ENCODE results near the gene INF2.

The INF2 gene

GRCh38 chr14:104677512-104678332, 11.7 kb upstream of the INF2 start:
- peak; percentile 85 to 86 for ATAC-seq

- ATAC-seq: no peak
Observed at GRCh38 chr14:104678346-104678745, 11.1 kb upstream of the INF2 start.

GRCh38 chr14:104678901-104679705, 10.3 kb upstream of the INF2 start:
- no peak for ATAC-seq

- no peak for ATAC-seq
Observed at GRCh38 chr14:104680056-104680805, 9.2 kb upstream of the INF2 start.

DNA sequence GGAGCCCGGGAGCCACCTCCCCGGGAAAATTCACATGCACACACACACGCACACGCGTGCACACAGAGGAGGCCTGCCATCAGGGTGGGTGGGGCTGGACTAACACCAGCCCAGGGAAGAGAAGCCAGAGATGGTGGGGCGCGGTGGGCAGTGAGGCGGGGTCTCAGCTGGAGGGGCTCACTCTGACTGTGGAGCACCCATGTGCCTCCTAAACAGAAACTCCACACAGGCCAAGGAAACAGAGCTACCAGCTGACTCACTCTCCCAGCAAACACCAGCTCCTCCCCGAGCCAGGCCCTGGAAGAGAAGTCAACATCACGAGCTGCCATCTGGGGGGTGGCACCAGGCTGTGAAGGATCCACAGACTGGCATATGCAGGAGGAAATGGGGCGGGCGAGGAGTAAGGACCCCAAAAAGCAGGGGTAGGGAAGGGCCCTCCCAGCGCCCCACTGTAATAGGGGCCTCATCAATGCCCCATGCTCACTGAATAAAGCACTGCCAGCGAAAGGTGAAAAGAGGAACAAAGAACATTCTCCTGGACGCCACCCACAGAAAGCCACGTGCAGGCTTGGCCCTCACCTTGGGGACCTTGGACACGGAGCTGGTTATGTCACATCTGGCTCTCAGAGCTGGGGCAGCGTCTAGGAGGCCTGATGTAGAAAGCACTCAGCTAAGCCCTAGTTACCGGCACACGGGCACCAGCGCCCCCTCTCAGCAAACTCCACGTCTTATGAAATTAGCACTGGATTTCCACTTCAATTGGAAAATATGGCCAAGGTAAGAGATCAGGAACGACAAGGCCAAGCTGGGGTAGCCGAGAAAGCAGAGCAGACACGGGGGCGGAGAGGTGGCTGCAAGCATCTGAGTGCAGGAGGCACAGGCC, 8.4 kb upstream of the INF2 start:
- no peak for ATAC-seq

DNA sequence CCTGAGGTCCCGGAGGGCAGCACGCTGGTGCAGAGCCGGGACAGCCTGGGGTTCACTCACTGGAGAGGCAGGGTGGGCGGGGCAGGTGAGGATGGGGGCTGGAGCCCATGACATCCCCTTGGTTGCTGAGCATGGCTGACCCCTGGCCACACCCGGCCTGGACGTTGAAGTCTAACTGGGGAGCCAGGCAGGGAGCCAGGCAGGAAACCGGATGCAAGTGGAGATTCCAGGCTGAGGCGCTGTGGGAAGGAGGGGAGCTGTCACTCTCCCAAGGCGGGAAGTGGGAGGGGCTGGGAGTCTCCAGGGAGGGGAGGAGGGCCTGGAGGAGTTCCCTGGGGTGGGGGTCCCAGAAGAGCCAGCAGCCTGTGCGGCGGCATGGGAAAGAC, 7.7 kb upstream of the INF2 start:
- ATAC-seq: no peak

DNA sequence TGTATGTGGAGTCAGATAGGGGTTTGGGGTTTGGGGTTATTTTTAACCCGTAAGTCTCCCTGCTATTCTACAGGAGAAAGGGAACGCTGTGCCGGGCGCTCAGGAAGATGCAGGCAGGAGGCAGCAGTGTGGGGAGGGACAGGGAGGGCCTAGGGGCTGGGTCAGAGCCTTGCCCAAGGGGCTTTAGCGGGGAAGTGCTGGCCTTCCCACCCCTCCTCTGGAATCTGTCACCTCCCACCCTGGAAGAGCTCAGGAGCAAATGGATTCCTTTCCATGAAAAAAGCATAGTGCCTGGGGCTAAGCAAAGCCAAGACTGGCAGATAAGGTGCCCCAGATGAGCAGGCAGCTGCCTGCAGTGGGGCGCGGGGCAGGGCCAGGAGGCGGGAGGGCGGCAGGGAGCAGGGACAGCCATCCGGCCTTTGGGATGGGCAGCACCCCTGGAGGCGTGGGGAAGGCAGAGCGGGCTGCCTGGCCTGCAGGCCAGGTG, 7.3 kb upstream of the INF2 start:
- ATAC-seq: no peak

GRCh38 chr14:104683653-104684448, 5.6 kb upstream of the INF2 start:
- ATAC-seq: no peak

DNA sequence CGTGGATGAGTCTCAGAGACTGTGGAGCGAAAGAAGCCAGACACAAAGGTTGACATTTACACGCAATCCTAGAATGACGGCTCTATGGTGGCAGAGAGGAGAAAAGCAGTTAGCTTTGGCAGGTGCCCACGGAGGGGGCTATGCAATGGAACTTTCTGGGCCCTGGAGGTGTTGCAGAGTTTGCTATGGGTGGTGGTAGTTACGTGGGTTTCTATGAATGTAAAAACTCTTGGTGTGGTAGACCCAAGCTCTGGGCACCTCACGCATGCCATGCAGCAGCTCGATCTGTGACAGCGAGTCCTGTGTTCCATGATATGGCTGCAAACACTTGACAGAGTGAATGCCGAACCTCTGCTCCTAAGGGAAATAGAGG, 5.0 kb upstream of the INF2 start:
- no peak for ATAC-seq

DNA sequence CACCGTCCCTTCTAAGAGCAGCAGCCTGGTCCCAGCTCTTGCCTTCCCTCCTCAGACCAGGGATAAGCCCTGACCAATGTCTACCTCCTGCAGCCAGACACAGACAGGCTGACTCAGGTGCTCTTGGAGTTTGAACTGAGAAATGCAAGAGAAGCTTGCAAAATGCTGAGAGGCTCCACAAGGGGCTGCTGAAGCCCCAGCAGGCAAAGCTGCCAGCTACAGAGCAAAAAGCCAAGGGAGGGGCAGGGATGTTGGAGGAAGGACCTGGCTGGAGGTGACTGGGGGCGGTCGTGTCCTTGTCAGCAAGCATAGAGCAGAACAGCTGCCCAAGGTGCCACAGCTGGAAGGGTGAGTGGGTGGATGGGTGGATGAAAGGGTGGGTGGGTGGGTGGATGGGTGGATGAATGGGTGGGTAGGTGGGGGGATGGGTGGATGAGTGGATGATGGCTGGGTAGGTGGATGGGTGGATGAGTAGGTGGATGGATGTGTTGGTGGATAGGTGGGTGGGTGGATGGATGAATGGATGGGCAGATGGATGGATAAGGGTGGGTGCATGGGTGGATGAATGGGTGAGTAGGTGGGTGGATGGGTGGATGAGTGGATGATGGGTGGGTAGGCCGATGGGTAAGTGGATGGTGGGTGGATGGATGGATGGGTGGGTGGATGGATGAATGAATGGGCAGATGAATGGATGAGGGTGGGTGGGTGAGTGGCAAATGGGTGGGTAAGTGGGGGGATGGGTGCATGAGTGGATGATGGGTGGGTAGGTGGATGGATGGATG, 4.0 kb upstream of the INF2 start:
- ATAC-seq: no peak

GRCh38 chr14:104685998-104686610, 3.3 kb upstream of the INF2 start:
- ATAC-seq: no peak

DNA sequence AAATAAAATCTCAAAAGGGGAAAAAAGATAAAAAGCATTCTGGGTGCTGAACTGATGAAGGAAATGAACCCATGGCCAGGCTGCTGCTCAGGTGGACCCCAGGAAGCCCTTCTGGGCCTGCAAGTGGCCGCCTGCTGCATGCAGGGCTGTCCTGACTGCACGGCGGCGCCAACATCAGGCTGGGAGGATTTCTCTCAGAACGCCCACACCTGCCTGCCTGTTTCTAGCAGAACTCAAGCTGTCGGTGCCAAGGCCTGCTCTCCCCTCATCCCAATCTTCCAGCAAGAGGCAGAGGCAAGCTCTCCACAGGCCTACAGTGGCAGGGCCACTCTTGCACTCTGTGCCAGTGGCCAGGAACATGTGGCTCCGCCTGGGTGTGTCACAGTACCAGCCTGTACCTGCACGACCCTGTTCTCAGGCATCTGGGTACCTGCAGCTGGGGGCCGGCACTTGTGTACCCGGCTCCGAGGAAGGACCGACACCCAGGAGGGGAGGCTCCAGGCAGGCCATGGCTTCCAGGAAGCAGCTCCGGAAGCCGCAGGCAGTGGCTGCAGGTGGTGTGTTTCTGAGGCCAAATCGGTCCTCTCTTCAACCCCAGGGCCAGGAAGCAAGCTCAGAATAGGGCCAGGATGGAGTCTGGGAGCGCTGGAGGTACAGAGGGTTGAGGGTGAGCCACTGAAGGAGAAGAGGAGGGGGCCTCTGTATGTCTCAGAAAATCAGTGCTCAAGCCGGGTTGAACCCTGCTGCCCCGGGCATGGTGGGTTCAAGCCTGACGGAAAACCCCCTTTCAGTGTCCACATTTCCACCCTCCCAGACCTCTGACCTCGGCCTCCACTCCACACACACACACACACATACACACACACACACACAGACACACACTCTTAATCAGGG, 2.5 kb upstream of the INF2 start:
- ATAC-seq: no peak

DNA sequence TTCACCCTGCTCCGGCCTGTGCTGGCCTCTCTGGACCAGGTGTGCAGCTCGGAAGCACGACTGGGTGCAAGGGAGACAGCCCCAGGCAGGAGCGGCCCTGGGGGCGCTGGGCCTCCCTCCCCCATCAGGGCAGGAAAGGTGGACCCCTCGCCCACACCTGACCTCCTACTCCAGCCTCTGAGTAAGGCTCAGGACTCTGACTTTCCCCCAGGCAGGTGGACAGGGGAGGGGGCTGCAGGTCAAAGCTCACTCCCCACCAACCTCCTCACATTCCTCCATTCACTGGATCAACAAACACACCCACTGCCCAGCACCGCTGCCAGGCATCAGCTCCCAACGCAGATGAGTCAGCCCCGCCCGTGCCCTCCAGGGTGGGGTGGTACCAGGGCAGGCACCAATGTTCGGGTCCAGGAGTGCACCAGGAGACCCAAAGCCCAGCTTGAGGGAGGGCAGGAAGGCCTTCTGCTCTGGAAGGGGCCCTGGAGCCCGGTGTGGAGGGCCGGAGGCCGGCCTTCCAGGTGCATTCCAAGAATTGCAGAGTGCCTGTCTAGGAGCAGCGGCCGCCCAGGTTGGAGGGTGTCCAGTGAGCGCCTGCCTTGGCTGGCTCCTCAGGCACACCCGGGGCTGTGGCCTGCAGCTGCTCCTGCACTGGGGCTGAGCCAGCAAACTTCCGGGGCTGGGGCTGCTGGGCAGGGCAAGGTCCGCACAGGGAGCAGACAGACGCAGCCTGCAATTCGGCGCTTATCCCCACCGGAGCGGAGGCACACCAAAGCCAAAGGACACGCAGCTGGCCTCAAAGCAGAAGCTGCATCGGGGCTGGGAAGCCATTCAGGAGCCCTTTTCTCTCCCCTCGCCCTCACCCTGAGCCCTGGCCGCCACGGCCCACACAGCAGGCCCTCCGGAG, 1.6 kb upstream of the INF2 start:
- no peak for ATAC-seq

GRCh38 chr14:104688505-104689108, 811 bp upstream of the INF2 start:
- no peak for ATAC-seq

- peak; percentile 25 to 29 for ATAC-seq
Observed at GRCh38 chr14:104689881-104690711, 678 bp downstream of the INF2 start.

DNA sequence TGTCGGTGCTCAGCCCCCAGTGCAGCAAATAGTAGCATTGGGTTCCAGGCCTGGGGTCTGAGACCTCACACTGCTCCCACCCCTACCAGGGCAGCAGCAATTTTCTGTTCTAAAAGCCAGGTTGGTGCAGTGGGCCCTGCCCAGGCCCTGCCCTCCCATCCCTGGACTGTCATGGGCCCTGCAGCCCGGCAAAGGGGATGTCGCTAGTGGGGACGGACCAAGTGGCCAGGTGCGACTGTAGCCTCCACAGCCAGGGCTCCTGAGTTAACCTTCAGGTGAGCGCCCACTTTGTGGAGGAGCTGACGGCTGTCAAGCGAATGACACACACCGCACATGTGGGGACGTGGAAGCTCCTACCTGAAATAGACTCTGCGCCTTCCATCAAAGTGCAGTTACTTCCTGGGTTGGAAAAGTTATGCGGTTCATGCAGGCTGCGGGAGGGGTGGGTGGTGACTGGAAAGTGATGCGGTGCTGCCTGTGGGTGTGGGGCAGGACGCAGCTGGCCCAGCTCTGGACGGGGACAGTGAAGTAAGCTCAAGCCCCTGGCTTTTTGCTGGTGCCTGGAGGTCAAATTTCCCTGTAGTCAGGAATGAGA, 1.5 kb downstream of the INF2 start:
- no peak for ATAC-seq

All from activated CD4-positive, CD25-positive, alpha-beta regulatory T cell treated with anti-CD3 and anti-CD28 coated beads, Interleukin-2, amount 50 U/mL, for 24 hours (primary cell).